ENCODE data around the gene LDLRAD2. TPM values are rescaled to one million over a fixed set of nuclear protein-coding genes. Genes with fewer than 3 reads are reported as not detected.

Gene LDLRAD2
- total RNA-seq, 1 donor from 2014 or later: 0.19 TPM

DNA sequence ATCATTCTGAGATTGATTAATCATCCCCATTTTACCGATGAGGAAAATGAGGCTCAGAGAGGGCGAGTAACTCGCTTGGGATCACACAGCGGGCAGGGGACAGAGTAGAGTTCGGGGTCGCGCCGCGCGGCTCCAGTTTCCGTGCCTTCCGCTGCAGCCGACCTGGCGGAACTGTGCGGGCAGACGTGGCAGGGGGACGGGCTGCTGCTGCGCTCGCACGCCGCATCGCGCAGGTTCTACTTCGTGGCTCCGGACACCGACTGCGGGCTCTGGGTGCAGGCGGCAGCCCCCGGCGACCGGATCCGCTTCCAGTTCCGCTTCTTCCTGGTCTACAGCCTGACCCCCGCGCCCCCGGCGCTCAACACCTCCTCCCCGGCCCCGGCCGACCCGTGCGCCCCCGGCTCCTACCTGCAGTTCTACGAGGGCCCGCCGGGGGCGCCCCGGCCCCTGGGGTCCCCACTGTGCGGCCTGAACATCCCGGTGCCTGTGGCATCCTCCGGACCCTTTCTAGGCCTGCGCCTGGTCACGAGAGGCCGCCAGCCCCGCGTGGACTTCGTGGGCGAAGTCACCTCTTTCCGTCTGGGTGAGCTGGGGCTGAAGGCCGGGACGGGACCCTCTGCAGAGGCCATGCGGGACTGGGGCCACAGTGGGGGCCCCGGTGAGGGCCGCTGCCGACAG, 2.3 kb downstream of the LDLRAD2 start:
- Mint-ChIP-seq H3K36me3 (peaks cover 3% of the 10 kb centered on the region), H3K4me1 (ENCODE audit: unreplicated experiment) (peaks cover 9% of the 10 kb centered on the region), H3K27ac (no peak overlapping the region), H3K27me3 (peaks cover 14% of the 10 kb centered on the region), H3K4me3 (peak overlapping the region; percentile 76), H3K9me3 (no peaks in the 10 kb centered on the region)
- no peak for DNase-seq (ENCODE audit: extremely low spot score, unreplicated experiment)
- TF ChIP-seq, protein P1, sequence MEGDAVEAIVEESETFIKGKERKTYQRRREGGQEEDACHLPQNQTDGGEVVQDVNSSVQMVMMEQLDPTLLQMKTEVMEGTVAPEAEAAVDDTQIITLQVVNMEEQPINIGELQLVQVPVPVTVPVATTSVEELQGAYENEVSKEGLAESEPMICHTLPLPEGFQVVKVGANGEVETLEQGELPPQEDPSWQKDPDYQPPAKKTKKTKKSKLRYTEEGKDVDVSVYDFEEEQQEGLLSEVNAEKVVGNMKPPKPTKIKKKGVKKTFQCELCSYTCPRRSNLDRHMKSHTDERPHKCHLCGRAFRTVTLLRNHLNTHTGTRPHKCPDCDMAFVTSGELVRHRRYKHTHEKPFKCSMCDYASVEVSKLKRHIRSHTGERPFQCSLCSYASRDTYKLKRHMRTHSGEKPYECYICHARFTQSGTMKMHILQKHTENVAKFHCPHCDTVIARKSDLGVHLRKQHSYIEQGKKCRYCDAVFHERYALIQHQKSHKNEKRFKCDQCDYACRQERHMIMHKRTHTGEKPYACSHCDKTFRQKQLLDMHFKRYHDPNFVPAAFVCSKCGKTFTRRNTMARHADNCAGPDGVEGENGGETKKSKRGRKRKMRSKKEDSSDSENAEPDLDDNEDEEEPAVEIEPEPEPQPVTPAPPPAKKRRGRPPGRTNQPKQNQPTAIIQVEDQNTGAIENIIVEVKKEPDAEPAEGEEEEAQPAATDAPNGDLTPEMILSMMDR (conservative IDR thresholded peaks at IDR 0.05): peak; percentile 89

DNA sequence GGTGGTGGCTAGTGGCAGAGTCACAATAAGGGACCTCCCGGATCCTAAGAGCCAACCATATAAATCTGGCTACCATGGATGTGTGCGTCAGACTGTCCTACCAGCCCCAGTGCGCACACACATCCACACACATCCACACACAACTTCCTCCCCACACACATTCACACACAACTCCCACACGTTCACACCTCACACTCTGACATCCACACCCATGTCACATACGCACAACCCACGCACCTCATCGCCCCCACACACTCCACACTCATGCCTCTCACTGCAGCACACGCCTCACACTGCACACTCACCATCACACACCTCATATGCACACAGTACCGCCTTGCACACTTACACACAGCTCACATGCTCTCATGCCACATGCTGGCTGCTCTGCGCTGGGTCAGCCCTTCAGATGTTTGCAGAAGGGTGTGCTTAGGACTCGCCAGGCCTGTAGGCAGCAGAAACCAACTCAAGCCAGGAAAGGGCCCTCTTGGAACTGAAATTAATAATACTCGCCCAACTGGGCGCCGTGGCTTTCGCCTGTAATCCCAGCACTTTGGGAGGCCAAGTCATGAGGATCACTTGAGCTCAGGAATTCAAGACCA, 3.0 kb downstream of the LDLRAD2 start:
- no peak for DNase-seq (ENCODE audit: extremely low spot score, unreplicated experiment)
- Mint-ChIP-seq H3K27me3 (peaks cover 14% of the 10 kb centered on the region), H3K27ac (no peak overlapping the region), H3K36me3 (peaks cover 3% of the 10 kb centered on the region), H3K4me1 (ENCODE audit: unreplicated experiment) (peaks cover 9% of the 10 kb centered on the region), H3K9me3 (no peaks in the 10 kb centered on the region), H3K4me3 (peak overlapping the region; percentile 68)
- TF ChIP-seq, protein P1 (conservative IDR thresholded peaks at IDR 0.05): no peak

DNA sequence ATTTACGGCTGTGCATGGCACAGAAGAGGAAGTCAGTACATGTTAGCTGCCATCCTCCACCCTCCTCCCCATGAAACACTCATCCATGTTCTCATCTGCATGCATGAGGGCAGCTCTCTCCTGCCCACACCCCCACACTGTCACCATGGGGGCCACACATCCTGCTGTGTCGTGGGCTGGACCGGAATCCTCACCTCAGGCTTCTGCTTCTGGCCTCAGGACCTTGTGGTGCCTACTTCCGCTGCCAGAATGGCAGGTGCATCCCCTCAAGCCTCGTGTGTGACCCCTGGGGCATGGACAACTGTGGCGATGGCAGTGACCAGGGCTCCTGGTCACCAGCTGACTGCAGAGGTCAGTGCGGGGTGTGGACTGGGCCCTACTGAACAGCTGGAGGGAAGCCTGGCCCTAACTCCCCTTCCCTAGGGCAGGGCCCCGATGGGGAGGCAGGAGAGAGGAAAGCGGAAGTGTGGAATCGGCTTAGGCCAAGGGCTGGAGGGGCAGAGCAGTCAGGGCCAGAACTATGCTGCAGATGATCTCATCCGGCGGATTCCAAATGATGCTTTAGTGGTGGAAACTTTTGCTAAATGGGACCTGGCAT, 3.8 kb downstream of the LDLRAD2 start:
- no peaks in the 10 kb centered on the region for H3K9me3 Mint-ChIP-seq
- no peak for DNase-seq (ENCODE audit: extremely low spot score, unreplicated experiment)
- no peak overlapping the region for H3K27ac Mint-ChIP-seq

DNA sequence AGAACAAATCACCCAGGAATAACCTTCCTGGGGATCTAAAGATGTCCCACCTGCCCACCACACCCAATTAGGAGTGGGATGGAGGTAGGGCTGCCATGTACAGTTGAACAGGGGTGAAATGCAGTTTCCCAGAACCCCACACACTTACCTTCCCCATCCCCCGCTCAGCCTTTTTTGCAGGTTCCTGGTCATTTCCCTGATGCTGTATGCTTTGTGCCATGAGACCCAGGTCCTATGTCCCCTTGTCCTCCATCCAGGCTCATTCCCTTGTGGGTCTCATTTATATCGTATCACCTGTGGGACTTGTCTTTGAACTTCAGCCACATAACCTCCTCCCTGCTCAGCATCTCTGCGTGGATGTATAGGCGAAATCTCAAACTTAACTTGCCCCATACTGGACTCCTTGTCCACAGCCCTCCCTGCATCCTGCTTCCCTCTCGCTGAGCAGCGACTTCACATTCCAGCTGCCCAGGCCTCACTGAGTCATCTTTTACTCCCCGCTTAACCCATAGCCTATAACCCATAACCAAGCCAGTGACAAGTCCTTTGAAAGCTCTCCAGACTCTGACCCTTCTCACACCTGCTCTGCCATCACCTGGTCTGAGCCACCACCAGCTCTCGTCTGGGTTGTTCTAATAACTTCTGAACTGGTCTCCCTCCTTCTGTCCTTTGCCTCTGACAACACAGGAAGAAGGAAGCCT, 4.7 kb downstream of the LDLRAD2 start:
- Mint-ChIP-seq H3K9me3 (no peaks in the 10 kb centered on the region), H3K27me3 (peaks cover 14% of the 10 kb centered on the region), H3K4me3 (no peak overlapping the region), H3K36me3 (peaks cover 3% of the 10 kb centered on the region), H3K27ac (no peak overlapping the region), H3K4me1 (ENCODE audit: unreplicated experiment) (peaks cover 9% of the 10 kb centered on the region)
- TF ChIP-seq, protein P1 (conservative IDR thresholded peaks at IDR 0.05): no peak
- no peak for DNase-seq (ENCODE audit: extremely low spot score, unreplicated experiment)

More for the DNA sequence above, 3.8 kb downstream of the LDLRAD2 start:
- peaks cover 3% of the 10 kb centered on the region for H3K36me3 Mint-ChIP-seq
- peaks cover 9% of the 10 kb centered on the region for H3K4me1 Mint-ChIP-seq (ENCODE audit: unreplicated experiment)
- H3K27me3 Mint-ChIP-seq: peaks cover 14% of the 10 kb centered on the region
- TF ChIP-seq, protein P1 (conservative IDR thresholded peaks at IDR 0.05): no peak
- no peak overlapping the region for H3K4me3 Mint-ChIP-seq

DNA sequence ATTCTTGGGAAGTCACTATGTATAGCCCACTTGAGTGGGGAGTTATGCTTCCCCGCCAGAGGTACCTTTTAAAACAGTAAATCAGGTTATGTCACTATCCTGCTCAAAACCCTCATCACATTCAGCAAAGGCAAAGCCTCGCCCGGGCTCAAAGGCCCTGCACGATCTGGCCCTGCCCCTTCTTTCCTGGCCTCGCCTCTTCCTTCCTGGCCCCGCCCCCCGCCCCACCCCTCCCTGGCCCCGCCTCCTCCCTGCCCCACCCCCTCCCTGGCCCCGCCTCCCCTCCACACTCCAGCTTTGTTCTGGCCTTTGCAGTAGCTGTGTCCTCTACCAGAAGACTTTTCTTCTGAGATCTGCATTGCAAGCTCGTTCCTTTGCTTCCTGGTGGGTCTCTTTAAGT, 6.6 kb downstream of the LDLRAD2 start:
- TF ChIP-seq, protein P1 (conservative IDR thresholded peaks at IDR 0.05): no peak
- Mint-ChIP-seq H3K4me1 (ENCODE audit: unreplicated experiment) (peaks cover 9% of the 10 kb centered on the region), H3K4me3 (no peak overlapping the region), H3K9me3 (no peaks in the 10 kb centered on the region), H3K27ac (no peak overlapping the region), H3K36me3 (peaks cover 3% of the 10 kb centered on the region), H3K27me3 (peaks cover 5% of the 10 kb centered on the region)
- no peak for DNase-seq (ENCODE audit: extremely low spot score, unreplicated experiment)

All from type B pancreatic cell (in vitro differentiated cells).